HG03575 (cell line): Measurements from ENCODE around the gene EXOC3L4.

ENCODE experiments used
- ATAC-seq: cut with Tn5 transposase; IDR thresholded peaks from one replicate; pipeline ENCODE4 v1.9.1; 2021; ENCODE audit not compliant: unreplicated experiment, insufficient number of reproducible peaks, low FRiP score; ENCODE audit errors: extremely low read depth

EXOC3L4 gene

GRCh38 chr14:103087343-103087835, 7.1 kb upstream of the EXOC3L4 start:
- no peak for ATAC-seq

GRCh38 chr14:103088921-103089320, 5.6 kb upstream of the EXOC3L4 start:
- no peak for ATAC-seq

- no peak for ATAC-seq
These were observed 4.9 kb upstream of the EXOC3L4 start for GRCh38 chr14:103089386-103090335.

- no peak for ATAC-seq
These were observed 4.0 kb upstream of the EXOC3L4 start for GRCh38 chr14:103090481-103091020.

GRCh38 chr14:103091041-103091882, 3.3 kb upstream of the EXOC3L4 start:
- no peak for ATAC-seq

GRCh38 chr14:103091883-103092222, 2.7 kb upstream of the EXOC3L4 start:
- ATAC-seq = no peak

DNA sequence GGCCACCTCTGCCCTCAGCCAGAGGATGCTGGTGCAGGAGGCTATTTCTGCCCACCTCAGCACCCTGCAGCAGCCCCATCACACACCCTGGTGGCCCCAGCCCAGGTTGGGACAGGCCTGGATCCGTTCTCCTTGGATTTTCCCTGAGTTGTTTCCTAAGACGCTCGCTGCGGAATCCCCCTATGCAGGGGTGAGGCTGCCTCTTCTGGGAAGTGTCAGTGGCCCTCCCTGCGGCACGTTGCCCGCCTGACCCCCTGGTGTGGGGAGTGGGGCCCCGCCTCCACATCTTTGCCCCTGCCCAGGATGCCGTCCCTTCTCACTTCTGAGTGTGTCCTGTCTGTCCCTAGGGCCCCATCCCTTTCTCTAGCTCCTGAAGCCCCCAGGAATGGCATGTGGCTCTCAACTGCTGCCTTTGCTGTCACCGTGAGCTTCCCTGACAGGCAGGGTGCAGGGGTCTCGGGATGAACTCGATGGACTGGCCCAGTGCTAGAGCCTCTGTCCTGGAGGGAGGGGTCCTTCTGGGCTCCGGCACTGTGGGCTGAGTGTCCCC, 594 bp upstream of the EXOC3L4 start:
- no peak for ATAC-seq

DNA sequence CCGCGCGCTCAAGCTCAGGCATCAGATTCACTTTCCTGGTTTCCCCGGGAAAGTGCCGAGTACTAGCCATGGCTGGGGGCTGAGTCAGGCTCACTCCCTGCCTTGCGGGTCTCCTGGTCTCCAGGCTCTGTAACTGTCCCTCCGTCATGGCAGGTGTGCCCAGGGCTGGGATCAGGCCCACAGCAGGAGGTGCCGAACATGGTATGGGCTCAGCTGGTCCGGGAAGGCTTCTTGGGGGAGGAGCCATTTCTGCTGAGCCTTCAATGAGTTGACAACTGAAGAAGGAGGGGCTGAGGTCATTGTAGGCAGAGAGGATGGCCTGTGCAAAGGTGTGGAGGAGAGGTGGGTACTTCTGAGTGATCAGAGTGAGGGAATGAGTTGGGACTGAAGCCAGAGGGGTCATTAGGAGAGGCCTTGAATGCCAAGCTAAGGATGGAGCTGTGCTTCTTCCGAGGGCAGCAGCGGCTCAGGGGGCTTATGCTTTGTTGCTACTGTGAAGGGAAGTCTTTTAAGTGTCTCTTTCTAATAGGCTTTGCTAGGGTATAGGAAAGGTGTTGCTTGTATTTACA, 769 bp downstream of the EXOC3L4 start:
- ATAC-seq = no peak

DNA sequence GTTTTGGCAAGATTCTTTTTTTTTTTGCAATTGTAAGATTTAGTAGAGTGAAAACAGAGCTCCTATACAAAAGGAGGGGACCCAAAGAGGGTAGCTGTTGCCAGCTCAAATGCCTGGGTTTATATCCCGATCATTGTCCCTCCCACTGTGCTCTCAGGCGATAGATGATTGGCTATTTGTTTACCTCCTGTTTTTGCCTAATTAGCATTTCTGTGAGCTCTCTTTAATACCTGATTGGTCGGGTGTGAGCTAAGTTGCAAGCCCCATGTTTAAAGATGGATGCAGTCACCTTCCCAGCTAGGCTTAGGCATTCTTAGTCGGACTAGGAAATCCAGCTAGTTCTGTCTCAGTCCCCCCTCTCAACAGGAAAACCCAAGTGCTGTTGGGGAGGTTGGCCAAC, 1.9 kb downstream of the EXOC3L4 start:
- ATAC-seq = no peak

- no peak for ATAC-seq
These were observed 2.9 kb downstream of the EXOC3L4 start for GRCh38 chr14:103097244-103097993.

DNA sequence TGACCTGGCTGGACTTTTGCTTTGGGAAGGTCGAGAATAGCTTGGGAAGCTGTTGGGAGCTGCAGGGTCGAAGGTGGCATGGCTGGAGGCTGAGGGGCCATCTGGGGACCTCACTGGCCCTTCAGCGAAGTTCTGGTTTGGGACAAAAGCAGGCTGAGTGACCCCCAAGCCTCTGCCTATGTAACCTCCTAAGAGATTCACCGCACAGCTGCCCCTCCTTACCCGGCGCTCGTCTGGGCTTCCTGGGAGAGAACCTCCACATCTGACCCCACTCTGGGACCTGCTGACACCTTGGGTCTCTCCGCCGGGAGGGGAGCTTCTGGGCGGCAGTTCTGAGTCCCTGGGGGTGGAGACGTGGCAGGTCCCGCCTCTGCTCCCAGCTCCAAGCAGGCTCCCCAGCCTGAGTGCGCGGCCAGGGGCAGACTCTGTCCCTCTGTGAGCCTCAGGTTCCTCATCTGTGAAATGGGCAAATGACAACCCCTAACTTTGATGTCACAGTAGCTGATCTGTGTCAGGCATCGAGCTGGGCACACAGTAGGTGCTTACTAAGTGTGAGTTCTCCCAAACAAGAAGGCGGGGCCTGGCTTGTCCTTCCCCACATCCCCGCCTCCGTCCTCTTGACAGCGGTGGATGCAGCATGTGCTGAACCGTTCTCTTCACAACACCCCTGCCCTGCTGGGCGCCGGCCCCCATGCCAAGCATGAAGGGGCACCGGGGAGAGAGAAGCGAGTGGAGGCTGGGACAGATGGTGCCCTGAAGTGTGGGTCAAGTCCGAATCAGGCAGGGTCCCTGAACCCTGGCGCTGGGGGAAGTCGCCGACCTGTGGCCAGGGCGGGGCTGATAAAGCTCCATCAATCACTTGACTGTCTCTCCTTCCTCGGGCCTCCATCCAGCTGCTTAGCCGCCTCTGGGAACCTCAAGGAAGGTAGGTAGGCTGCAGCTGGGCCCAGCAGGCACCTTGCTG, 3.8 kb downstream of the EXOC3L4 start:
- no peak for ATAC-seq

GRCh38 chr14:103099081-103099732, 4.7 kb downstream of the EXOC3L4 start:
- no peak for ATAC-seq

- no peak for ATAC-seq
These were observed 5.3 kb downstream of the EXOC3L4 start for GRCh38 chr14:103099733-103100280.

- no peak for ATAC-seq
These were observed 6.0 kb downstream of the EXOC3L4 start for GRCh38 chr14:103100281-103101121.

- ATAC-seq = no peak
These were observed 6.9 kb downstream of the EXOC3L4 start for GRCh38 chr14:103101257-103101962.
